Occipital lobe (tissue), 2 donors: ENCODE data around the gene HDAC10. TPM values are rescaled to one million over a fixed set of nuclear protein-coding genes. Genes with fewer than 3 reads are reported as not detected.

ENCODE experiments used
- DNase-seq: peaks from one replicate; lab custom pipeline; 2025; lab: John Stamatoyannopoulos, UW
- total RNA-seq: library from RNA; depleted of rRNA; stranded (reverse); fragments of >200 nt; gene quantifications from one replicate; pipeline ENCODE4 v1.2.3, GENCODE V29; 2014

Gene HDAC10
- total RNA-seq, 1 donor from 2014 or later: 19.8 TPM

GRCh38 chr22:50219800-50220602, 31.1 kb downstream of the HDAC10 start:
- DNase-seq: no peak

- peak; percentile 49 for DNase-seq
Observed at GRCh38 chr22:50218996-50219727, 31.9 kb downstream of the HDAC10 start.

GRCh38 chr22:50218153-50218995, 32.7 kb downstream of the HDAC10 start:
- DNase-seq: no peak

- DNase-seq: no peak
Observed at GRCh38 chr22:50217543-50218152, 33.4 kb downstream of the HDAC10 start.

- no peak for DNase-seq
Observed at GRCh38 chr22:50216684-50217520, 34.2 kb downstream of the HDAC10 start.

- no peak for DNase-seq
Observed at GRCh38 chr22:50216055-50216683, 34.9 kb downstream of the HDAC10 start.

- DNase-seq: no peak
Observed at GRCh38 chr22:50215297-50216054, 35.6 kb downstream of the HDAC10 start.

- no peak for DNase-seq
Observed at GRCh38 chr22:50213263-50213662, 37.8 kb downstream of the HDAC10 start.

GRCh38 chr22:50211147-50211546, 39.9 kb downstream of the HDAC10 start:
- no peak for DNase-seq

- DNase-seq: no peak
Observed at GRCh38 chr22:50210378-50211139, 40.5 kb downstream of the HDAC10 start.

GRCh38 chr22:50209893-50210292, 41.2 kb downstream of the HDAC10 start:
- no peak for DNase-seq

GRCh38 chr22:50208939-50209892, 41.8 kb downstream of the HDAC10 start:
- DNase-seq: no peak

GRCh38 chr22:50208430-50208938, 42.6 kb downstream of the HDAC10 start:
- DNase-seq: no peak

GRCh38 chr22:50207383-50208140, 43.5 kb downstream of the HDAC10 start:
- no peak for DNase-seq

GRCh38 chr22:50206599-50206998, 44.5 kb downstream of the HDAC10 start:
- no peak for DNase-seq
